Neutrophil (primary cell): ENCODE measurements around the gene NDRG3.

Experiments
- H3K27ac ChIP-seq: fragments of 200-600 bp; sonication (generic); 2 replicates; pipeline ENCODE4 v1.5.1; 2016; ENCODE audit warnings: mild to moderate bottlenecking, moderate library complexity
- H3K27me3 ChIP-seq: fragments of 200-600 bp; sonication (generic); 2 replicates; pipeline ENCODE4 v1.6.0; 2016; ENCODE audit warnings: mild to moderate bottlenecking
- H3K36me3 ChIP-seq: fragments of 200-600 bp; sonication (generic); 2 replicates; pipeline ENCODE4 v1.5.1; 2017
- H3K4me1 ChIP-seq, 2 experiments: fragments of 200-600 bp in 1 of 2; sonication (generic) in 1 of 2; 1 replicate in 1 of 2; 2 replicates in 1 of 2; pipeline versions ENCODE4 v1.5.1 to v1.6.1; 2013 to 2016; ENCODE audit warnings: low read depth in 1 of 2, low read length in 1 of 2, mild to moderate bottlenecking in 1 of 2, moderate library complexity in 1 of 2; ENCODE audit not compliant: control insufficient read depth in 1 of 2, insufficient read depth in 1 of 2
- H3K4me3 ChIP-seq, 2 experiments: fragments of 200-600 bp in 1 of 2; sonication (generic) in 1 of 2; 1 replicate in 1 of 2; 2 replicates in 1 of 2; pipeline ENCODE4 v1.5.1; 2013 to 2016; ENCODE audit warnings: low read depth in 1 of 2, low read length in 1 of 2, mild to moderate bottlenecking in 1 of 2, moderate library complexity in 1 of 2
- H3K9me3 ChIP-seq: fragments of 200-600 bp; sonication (generic); 2 replicates; pipeline ENCODE4 v1.5.1; 2016
- CTCF ChIP-seq: fragments of 200-600 bp; sonication (generic); IDR thresholded peaks from 2 replicates; pipeline ENCODE4 v1.5.1; 2016; ENCODE audit warnings: antibody characterized with exemption

Gene NDRG3

GRCh38 chr20:36688630-36689029, 57.3 kb downstream of the NDRG3 start:
- H3K36me3 ChIP-seq: peaks cover 18% of the 10 kb centered on the region
- TF ChIP-seq CTCF: no peak
- H3K27ac ChIP-seq: no peak overlapping the region
- no peaks in the 10 kb centered on the region for H3K27me3 ChIP-seq
- no peak overlapping the region for H3K4me3 ChIP-seq
- no peaks in the 10 kb centered on the region for H3K9me3 ChIP-seq
- no peaks in the 10 kb centered on the region for H3K4me1 ChIP-seq

GRCh38 chr20:36687850-36688249, 58.0 kb downstream of the NDRG3 start:
- no peaks in the 10 kb centered on the region for H3K4me1 ChIP-seq
- H3K9me3 ChIP-seq: no peaks in the 10 kb centered on the region
- no peak for TF ChIP-seq CTCF
- H3K27me3 ChIP-seq: no peaks in the 10 kb centered on the region
- no peak overlapping the region for H3K27ac ChIP-seq
- no peak overlapping the region for H3K4me3 ChIP-seq
- peaks cover 19% of the 10 kb centered on the region for H3K36me3 ChIP-seq

- Histone ChIP-seq H3K27ac (no peak overlapping the region), H3K4me3 (no peak overlapping the region), H3K9me3 (no peaks in the 10 kb centered on the region), H3K36me3 (peaks cover 22% of the 10 kb centered on the region), H3K27me3 (no peaks in the 10 kb centered on the region), H3K4me1 (no peaks in the 10 kb centered on the region)
- no peak for TF ChIP-seq CTCF
These were observed 58.9 kb downstream of the NDRG3 start for GRCh38 chr20:36686944-36687343.

- Histone ChIP-seq H3K9me3 (no peaks in the 10 kb centered on the region), H3K4me1 (no peaks in the 10 kb centered on the region), H3K27me3 (no peaks in the 10 kb centered on the region), H3K27ac (no peak overlapping the region), H3K4me3 (no peak overlapping the region), H3K36me3 (peaks cover 22% of the 10 kb centered on the region)
- TF ChIP-seq CTCF: no peak
These were observed 59.4 kb downstream of the NDRG3 start for GRCh38 chr20:36686504-36686903.

- no peak overlapping the region for H3K27ac ChIP-seq
- peaks cover 22% of the 10 kb centered on the region for H3K36me3 ChIP-seq
- H3K4me1 ChIP-seq: no peaks in the 10 kb centered on the region
- H3K27me3 ChIP-seq: no peaks in the 10 kb centered on the region
- TF ChIP-seq CTCF: no peak
- no peaks in the 10 kb centered on the region for H3K9me3 ChIP-seq
- H3K4me3 ChIP-seq: no peak overlapping the region
These were observed 61.1 kb downstream of the NDRG3 start for GRCh38 chr20:36684747-36685146.

- peaks cover 17% of the 10 kb centered on the region for H3K36me3 ChIP-seq
- no peak overlapping the region for H3K27ac ChIP-seq
- no peaks in the 10 kb centered on the region for H3K4me1 ChIP-seq
- H3K4me3 ChIP-seq: no peak overlapping the region
- no peaks in the 10 kb centered on the region for H3K27me3 ChIP-seq
- H3K9me3 ChIP-seq: no peaks in the 10 kb centered on the region
- TF ChIP-seq CTCF: no peak
These were observed 63.6 kb downstream of the NDRG3 start for GRCh38 chr20:36682311-36682710.
